Measurements from ENCODE around the gene PIGBOS1. TPM values are rescaled to one million over a fixed set of nuclear protein-coding genes. Genes with fewer than 3 reads are reported as not detected.
"Not testable (repeated sequence)": the region's sequence is repeated elsewhere in the genome, so short reads cannot be mapped to it uniquely, and the experiment has no call there.

Gene PIGBOS1
- total RNA-seq, 1 donor from 2014 or later, result 9.7 TPM

DNA sequence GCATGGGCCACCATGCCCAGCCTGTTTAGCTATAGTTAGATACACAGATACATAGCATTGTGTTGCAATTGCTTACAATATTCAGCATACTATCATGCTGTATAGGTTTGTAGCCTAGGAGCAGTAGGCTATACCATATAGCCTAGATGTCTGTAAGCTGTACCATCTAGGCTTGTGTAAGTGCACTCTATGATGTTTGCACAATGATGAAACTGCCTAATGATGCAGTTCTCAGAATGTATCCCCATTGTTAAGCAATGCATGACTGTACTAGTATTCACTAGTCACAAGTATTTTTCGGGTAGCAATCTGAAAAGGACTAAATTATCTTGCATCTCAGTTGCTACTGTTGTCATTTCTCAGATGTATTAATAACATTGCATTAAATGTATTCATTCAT is 16.1 kb upstream of the PIGBOS1 start:
- intact Hi-C loops (cut with micrococcal nuclease), result no loop called here
- Mint-ChIP-seq H3K27me3 (no peaks in the 10 kb centered on the region), H3K36me3 (ENCODE audit: low read depth) (peaks cover 38% of the 10 kb centered on the region), H3K27ac (no peak overlapping the region), H3K9me3 (no peaks in the 10 kb centered on the region), H3K4me3 (no peak overlapping the region), H3K4me1 (no peaks in the 10 kb centered on the region)
- no peak for DNase-seq

DNA sequence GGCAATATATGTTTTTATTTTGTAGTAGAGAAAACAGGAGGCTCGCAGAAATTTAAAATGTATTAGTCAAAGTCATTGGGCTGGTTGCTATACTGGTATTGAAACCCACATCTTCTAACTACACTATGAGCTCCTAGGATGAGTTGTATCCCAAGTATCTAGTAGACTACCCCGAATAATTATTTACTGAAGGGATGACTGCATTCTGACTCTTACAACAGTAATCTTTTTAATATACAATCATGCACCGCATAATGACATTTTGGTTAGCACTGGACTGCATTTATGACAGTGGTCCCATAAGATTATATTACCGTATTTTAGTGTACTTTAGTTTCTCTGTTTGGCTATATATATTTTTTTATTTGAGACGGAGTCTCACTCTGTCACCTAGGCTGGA is 15.4 kb upstream of the PIGBOS1 start:
- Mint-ChIP-seq H3K27me3 (no peaks in the 10 kb centered on the region), H3K36me3 (ENCODE audit: low read depth) (peaks cover 37% of the 10 kb centered on the region), H3K4me3 (no peak overlapping the region), H3K9me3 (no peaks in the 10 kb centered on the region), H3K4me1 (no peaks in the 10 kb centered on the region), H3K27ac (no peak overlapping the region)
- DNase-seq, result no peak
- intact Hi-C loops (cut with micrococcal nuclease), result no loop called here

- DNase-seq, result no peak
- peaks cover 25% of the 10 kb centered on the region for H3K36me3 Mint-ChIP-seq (ENCODE audit: low read depth)
- no peaks in the 10 kb centered on the region for H3K9me3 Mint-ChIP-seq
- no peaks in the 10 kb centered on the region for H3K27me3 Mint-ChIP-seq
- H3K4me3 Mint-ChIP-seq, result no peak overlapping the region
- intact Hi-C loops (cut with micrococcal nuclease), result no loop called here
- peaks cover 6% of the 10 kb centered on the region for H3K4me1 Mint-ChIP-seq
- H3K27ac Mint-ChIP-seq, result no peak overlapping the region
These were observed 8.5 kb upstream of the PIGBOS1 start for GRCh38 chr15:55327387-55327786.

DNA sequence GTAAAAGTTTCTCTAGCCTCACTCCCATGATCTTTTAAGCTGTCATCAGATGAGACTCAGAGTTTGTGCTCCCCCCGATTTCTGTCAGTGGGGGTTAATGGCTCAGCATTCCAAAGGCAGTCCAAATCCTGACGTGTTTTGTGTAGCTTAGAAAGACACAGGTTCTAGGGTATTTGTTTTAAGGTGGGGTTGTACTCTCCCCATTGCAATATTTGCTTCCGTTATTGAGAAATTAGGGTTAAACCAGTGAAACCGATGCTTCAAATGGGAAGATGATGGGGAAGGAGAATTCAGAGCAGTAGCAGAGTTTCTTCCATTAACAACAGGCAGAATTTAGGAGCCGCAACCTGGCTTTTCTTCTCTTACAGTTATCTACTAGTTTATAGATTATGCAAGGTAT is 3.5 kb upstream of the PIGBOS1 start:
- no peaks in the 10 kb centered on the region for H3K9me3 Mint-ChIP-seq
- intact Hi-C loops (cut with micrococcal nuclease), result no loop called here
- DNase-seq, result no peak
- no peak overlapping the region for H3K4me3 Mint-ChIP-seq
- peaks cover 15% of the 10 kb centered on the region for H3K36me3 Mint-ChIP-seq (ENCODE audit: low read depth)
- H3K27ac Mint-ChIP-seq, result peak overlapping the region; percentile 15
- peaks cover 21% of the 10 kb centered on the region for H3K4me1 Mint-ChIP-seq
- no peaks in the 10 kb centered on the region for H3K27me3 Mint-ChIP-seq

DNA sequence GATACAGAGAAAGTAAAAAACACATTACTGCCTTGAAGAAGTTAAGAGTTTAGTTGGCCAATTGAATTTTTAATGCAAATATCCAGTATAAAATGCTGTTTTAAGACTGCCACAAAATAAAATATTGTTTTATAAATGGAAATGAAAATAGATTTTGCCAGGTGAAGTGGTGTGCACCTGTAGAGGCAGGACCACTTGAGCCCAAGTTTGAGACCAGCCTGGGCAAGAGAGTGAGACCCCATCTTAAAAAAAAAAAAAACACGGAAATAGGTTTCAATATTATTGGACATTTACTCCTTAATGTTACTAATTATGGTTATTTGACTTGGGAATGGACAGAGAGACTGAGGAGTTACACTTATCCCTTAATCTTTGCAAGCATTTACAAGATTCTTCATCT is 2.0 kb upstream of the PIGBOS1 start:
- no peak overlapping the region for H3K4me3 Mint-ChIP-seq
- H3K27ac Mint-ChIP-seq, result no peak overlapping the region
- no peaks in the 10 kb centered on the region for H3K27me3 Mint-ChIP-seq
- intact Hi-C loops (cut with micrococcal nuclease), result no loop called here
- H3K9me3 Mint-ChIP-seq, result no peaks in the 10 kb centered on the region
- peaks cover 24% of the 10 kb centered on the region for H3K4me1 Mint-ChIP-seq
- peaks cover 20% of the 10 kb centered on the region for H3K36me3 Mint-ChIP-seq (ENCODE audit: low read depth)
- no peak for DNase-seq

DNA sequence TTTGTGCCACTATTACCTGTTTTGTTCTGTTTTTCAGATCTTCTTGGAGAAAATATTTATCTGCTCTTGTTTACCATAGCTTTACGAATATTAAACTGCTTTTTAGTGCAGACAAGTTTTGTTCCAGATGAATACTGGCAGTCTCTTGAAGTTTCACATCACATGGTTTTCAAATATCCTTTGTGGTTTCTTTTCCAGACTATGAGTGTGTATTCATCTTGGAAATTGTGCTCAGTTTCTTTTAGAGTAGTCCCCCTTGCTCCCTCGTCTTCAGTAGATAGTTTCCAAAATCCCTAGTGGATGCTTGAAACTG is 1.3 kb upstream of the PIGBOS1 start:
- intact Hi-C loops (cut with micrococcal nuclease), result no loop called here
- Mint-ChIP-seq H3K36me3 (ENCODE audit: low read depth) (peaks cover 25% of the 10 kb centered on the region), H3K4me1 (peaks cover 30% of the 10 kb centered on the region), H3K4me3 (peak overlapping the region; percentile 79), H3K27me3 (no peaks in the 10 kb centered on the region), H3K9me3 (no peaks in the 10 kb centered on the region), H3K27ac (peak overlapping the region; percentile 67)
- DNase-seq, result no peak

- DNase-seq, result no peak
These were observed 764 bp upstream of the PIGBOS1 start for GRCh38 chr15:55319537-55320237.

DNA sequence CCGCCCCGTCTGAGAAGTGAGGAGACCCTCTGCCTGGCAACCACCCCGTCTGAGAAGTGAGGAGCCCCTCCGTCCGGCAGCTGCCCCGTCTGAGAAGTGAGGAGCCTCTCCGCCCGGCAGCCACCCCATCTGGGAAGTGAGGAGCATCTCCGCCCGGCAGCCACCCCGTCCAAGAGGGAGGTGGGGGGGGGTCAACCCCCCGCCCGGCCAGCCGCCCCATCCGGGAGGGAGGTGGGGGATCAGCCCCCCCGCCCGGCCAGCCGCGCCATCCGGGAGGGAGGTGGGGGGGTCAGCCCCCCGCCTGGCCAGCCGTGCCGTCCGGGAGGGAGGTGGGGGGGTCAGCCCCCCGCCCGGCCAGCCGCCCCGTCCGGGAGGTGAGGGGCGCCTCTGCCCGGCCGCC is 16.1 kb downstream of the PIGBOS1 start:
- H3K4me1 Mint-ChIP-seq; H3K4me3 Mint-ChIP-seq; intact Hi-C loops (cut with micrococcal nuclease); H3K27me3 Mint-ChIP-seq; H3K27ac Mint-ChIP-seq; H3K9me3 Mint-ChIP-seq; DNase-seq: not testable (repeated sequence)
- peaks cover 12% of the 10 kb centered on the region for H3K36me3 Mint-ChIP-seq (ENCODE audit: low read depth)

More at GRCh38 chr15:55319537-55320237, 764 bp upstream of the PIGBOS1 start:
- peaks cover 27% of the 10 kb centered on the region for H3K36me3 Mint-ChIP-seq (ENCODE audit: low read depth)
- H3K27me3 Mint-ChIP-seq, result no peaks in the 10 kb centered on the region
- H3K9me3 Mint-ChIP-seq, result no peaks in the 10 kb centered on the region
- H3K4me1 Mint-ChIP-seq, result peaks cover 34% of the 10 kb centered on the region
- peak overlapping the region; percentile 99 for H3K27ac Mint-ChIP-seq
- intact Hi-C loops (cut with micrococcal nuclease), result loop anchor here (1.0 to 5.0 kb wide), 5 partner anchors 29 to 178 kb away; partner anchors contain the start of genes CCPG1 and PIERCE2
- H3K4me3 Mint-ChIP-seq, result peak overlapping the region; percentile 97

- Mint-ChIP-seq H3K36me3 (ENCODE audit: low read depth) (no peaks in the 10 kb centered on the region), H3K27ac (no peak overlapping the region), H3K4me1 (peaks cover 2% of the 10 kb centered on the region), H3K9me3 (no peaks in the 10 kb centered on the region), H3K27me3 (no peaks in the 10 kb centered on the region), H3K4me3 (no peak overlapping the region)
- intact Hi-C loops (cut with micrococcal nuclease), result no loop called here
- DNase-seq, result no peak
These were observed 21.6 kb downstream of the PIGBOS1 start for GRCh38 chr15:55297315-55297714.

DNA sequence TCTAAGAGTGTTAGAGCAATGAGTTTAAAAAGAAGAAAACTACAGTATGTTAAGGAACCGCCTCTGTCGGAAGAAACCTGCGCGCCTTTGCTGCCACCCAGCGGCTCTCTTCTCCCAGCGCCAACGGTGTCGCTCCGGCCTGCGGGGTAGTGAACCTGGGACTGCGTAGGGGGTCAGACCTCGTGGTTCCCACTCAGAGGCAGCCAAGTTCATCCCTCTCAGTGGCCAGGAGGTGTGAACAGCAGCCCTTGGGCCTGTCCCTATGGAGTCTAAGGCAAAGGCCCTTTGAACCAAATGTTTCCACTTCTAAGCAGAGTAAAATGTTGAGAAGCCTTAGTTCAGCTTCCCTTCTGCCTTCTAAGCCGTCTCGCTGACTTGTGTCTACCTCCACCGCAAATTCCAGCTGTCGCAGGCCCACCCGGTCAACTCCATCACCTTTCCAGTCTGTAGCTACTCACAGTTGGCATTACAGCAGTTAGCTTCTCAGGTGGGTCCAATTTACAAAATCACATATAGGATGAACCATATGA is 28.3 kb downstream of the PIGBOS1 start:
- Mint-ChIP-seq H3K4me3 (peak overlapping the region; percentile 95), H3K27ac (peak overlapping the region; percentile 90), H3K36me3 (ENCODE audit: low read depth) (peaks cover 22% of the 10 kb centered on the region), H3K27me3 (no peaks in the 10 kb centered on the region), H3K4me1 (peaks cover 34% of the 10 kb centered on the region), H3K9me3 (no peaks in the 10 kb centered on the region)
- intact Hi-C loops (cut with micrococcal nuclease), result loop anchor here (1.0 to 5.0 kb wide), 6 partner anchors 10 to 147 kb away; partner anchors contain the start of genes PIGB and PIGBOS1
- peak; percentile 95 for DNase-seq

DNA sequence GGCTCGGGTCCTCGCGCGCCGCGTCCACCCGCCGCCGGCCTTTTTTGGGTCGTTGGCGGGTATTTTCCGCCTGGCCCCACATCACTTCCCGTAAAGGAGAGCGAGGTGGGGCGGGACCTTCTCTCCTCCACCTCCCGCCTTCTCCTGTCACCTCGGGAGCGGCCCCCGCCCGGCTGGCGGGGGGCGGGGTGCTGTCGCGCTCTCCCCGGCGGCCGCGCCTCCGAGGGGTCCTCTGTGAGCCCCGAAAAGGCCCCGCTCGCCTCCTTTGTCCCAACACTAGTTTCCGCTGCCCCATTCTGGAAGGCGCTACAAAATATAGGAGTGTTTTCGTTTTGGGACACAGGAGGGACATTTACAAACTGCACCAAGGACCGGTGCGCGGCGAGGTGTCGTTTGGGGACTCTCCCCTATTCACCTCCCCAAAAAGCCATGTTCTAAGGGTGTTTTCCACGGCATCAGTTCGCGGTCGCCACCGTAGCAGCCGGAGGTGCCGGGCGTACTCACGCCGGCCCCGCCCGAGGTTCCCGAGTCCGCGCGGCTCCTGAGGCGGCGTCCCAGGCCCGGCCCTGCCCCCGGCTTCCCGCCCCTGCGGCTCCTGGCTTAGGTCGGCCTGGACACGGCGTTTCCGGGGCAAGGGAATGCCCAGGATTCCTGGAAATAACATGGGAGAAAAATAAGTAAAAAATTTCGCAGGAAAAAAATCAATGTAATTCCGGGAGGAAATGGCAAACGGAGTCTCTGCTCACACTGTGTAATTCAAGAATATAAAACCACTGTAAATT is 29.0 kb downstream of the PIGBOS1 start, which contains the start of gene RAB27A:
Gene RAB27A (minus strand): TSS at position 68 of the 782 bp plus-strand sequence. CDS start 54,879 bp downstream, outside the sequence.
- Mint-ChIP-seq H3K4me1 (peaks cover 39% of the 10 kb centered on the region), H3K36me3 (ENCODE audit: low read depth) (peaks cover 27% of the 10 kb centered on the region), H3K9me3 (no peaks in the 10 kb centered on the region), H3K27me3 (no peaks in the 10 kb centered on the region), H3K4me3 (peak within 1 kb of the TSS; percentile 95), H3K27ac (peak within 1 kb of the TSS; percentile 94)
- DNase-seq, result peak; percentile 95
- intact Hi-C loops (cut with micrococcal nuclease), result loop anchor here (1.0 to 5.0 kb wide), 8 partner anchors 10 to 147 kb away; partner anchors contain the start of genes PIGB and PIGBOS1

DNA sequence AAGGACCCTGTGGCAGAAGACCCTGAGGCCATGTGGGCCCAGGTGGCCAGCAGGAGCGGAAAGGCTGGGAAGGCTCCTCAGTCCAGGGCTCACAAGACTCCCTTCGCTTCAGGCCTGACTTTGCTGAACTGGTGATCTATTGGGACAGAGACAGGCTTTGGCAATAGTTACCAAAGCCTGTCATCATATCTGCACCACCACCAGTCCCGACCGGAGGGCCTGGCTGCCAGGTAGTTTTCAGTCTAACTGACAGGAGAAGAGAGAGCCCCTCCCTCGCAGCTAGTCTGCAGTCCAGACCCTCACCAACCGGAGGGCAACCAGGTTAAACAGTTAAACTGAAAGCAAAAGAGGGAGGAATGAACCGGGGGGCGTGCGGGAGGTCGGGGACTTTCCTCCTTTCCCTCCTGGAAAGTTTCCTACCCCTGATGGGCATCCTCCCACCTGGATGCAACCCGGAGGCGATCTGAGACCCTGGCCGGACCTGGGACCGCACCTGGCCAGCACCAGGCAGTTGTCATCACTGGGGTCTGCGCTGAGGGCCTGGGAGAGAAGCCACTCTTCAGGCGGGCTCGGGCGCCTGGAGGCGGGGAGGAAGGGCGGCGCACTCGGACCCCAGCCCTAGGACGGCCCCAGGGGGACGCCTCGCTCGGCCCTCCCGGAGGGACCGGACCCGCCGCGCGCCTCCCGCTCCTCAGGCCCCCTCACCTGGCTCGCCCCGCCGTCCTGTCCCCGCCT is 29.7 kb downstream of the PIGBOS1 start:
- DNase-seq, result peak; percentile 81
- Mint-ChIP-seq H3K36me3 (ENCODE audit: low read depth) (peaks cover 32% of the 10 kb centered on the region), H3K4me3 (peak overlapping the region; percentile 95), H3K27ac (peak overlapping the region; percentile 94), H3K9me3 (no peaks in the 10 kb centered on the region), H3K4me1 (peaks cover 44% of the 10 kb centered on the region), H3K27me3 (no peaks in the 10 kb centered on the region)
- intact Hi-C loops (cut with micrococcal nuclease), result loop anchor here (2.0 kb wide), 2 partner anchors 22 to 34 kb away; no protein-coding TSS in a partner anchor

DNA sequence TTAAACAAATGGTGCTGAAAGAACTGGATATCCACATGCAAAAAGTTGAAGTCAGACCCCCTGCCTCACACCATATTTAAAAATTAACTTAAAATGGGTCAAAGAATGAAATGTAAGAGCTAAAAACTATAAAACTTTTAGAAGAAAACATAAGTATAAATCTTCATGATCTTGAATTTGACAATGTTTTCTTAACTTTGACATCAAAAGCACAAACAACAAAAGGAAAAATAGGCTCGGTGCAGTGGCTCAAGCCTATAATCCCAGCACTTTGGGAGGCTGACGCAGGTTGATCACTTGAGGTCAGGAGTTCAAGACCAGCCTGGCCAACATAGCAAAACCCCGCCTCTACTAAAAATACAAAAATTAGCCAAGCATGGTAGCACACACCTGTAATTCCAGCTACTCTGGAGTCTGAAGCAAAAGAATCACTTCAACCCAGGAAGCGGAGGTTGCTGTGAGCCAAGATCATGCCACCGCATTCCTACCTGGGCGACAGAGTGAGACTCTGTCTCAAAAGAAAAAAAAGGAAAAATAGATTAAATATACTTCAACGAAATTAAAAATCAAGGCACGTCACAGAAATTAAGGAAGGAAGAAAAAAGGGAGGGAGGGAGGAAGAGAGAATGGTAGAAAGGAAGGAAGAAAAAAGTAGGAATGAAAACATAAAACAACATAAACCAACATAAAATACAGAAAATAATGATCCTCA is 30.8 kb downstream of the PIGBOS1 start:
- H3K27ac Mint-ChIP-seq, result peak overlapping the region; percentile 94
- no peak for DNase-seq
- intact Hi-C loops (cut with micrococcal nuclease), result loop anchor here (2.0 kb wide), 2 partner anchors 21 to 33 kb away; no protein-coding TSS in a partner anchor
- H3K4me3 Mint-ChIP-seq, result peak overlapping the region; percentile 95
- peaks cover 51% of the 10 kb centered on the region for H3K4me1 Mint-ChIP-seq
- peaks cover 32% of the 10 kb centered on the region for H3K36me3 Mint-ChIP-seq (ENCODE audit: low read depth)
- H3K9me3 Mint-ChIP-seq, result no peaks in the 10 kb centered on the region
- H3K27me3 Mint-ChIP-seq, result no peaks in the 10 kb centered on the region

Data from activated CD4-positive, alpha-beta T cell treated with anti-CD3 and anti-CD28 coated beads, Interleukin-2, amount 10 ng/mL, durations not matched to agents 24 days and 14 days (primary cell).